ENCODE data around the gene FBP1.

FBP1 gene

GRCh38 chr9:94656200-94656599 lies 16.9 kb upstream of the FBP1 start:
- peak in 4 of 51 donors; percentile 7 to 20 (median 10) for DNase-seq

GRCh38 chr9:94655739-94656138 lies 16.4 kb upstream of the FBP1 start:
- DNase-seq, result no peak

GRCh38 chr9:94654165-94654894 lies 15.0 kb upstream of the FBP1 start:
- DNase-seq, result peak in 2 of 51 donors; percentile 2 to 30

GRCh38 chr9:94650949-94651348 lies 11.6 kb upstream of the FBP1 start:
- no peak for DNase-seq

- DNase-seq, result no peak
Measured at GRCh38 chr9:94649100-94649819, 9.9 kb upstream of the FBP1 start.

GRCh38 chr9:94648185-94648584 lies 8.9 kb upstream of the FBP1 start:
- DNase-seq, result no peak

- no peak for DNase-seq
Measured at GRCh38 chr9:94645901-94646300, 6.6 kb upstream of the FBP1 start.

GRCh38 chr9:94644543-94644942 lies 5.2 kb upstream of the FBP1 start:
- no peak for DNase-seq

GRCh38 chr9:94643741-94644140 lies 4.4 kb upstream of the FBP1 start:
- DNase-seq, result no peak

GRCh38 chr9:94643176-94643575 lies 3.9 kb upstream of the FBP1 start:
- no peak for DNase-seq

GRCh38 chr9:94642501-94642900 lies 3.2 kb upstream of the FBP1 start:
- DNase-seq, result no peak

GRCh38 chr9:94639999-94640376 lies 670 bp upstream of the FBP1 start:
- no peak for DNase-seq

GRCh38 chr9:94638335-94639060 lies 820 bp downstream of the FBP1 start:
- no peak for DNase-seq

GRCh38 chr9:94632737-94633136 lies 6.6 kb downstream of the FBP1 start:
- no peak for DNase-seq

- no peak for DNase-seq
Measured at GRCh38 chr9:94631599-94631998, 7.7 kb downstream of the FBP1 start.

- DNase-seq, result no peak
Measured at GRCh38 chr9:94630833-94631232, 8.5 kb downstream of the FBP1 start.

GRCh38 chr9:94630281-94630680 lies 9.0 kb downstream of the FBP1 start:
- no peak for DNase-seq

GRCh38 chr9:94627287-94627686 lies 12.0 kb downstream of the FBP1 start:
- no peak for DNase-seq

GRCh38 chr9:94625835-94626234 lies 13.5 kb downstream of the FBP1 start:
- DNase-seq, result no peak

GRCh38 chr9:94624629-94625028 lies 14.7 kb downstream of the FBP1 start:
- no peak for DNase-seq

- DNase-seq, result peak in 1 of 51 donors; percentile 6
Measured at GRCh38 chr9:94623253-94623652, 16.1 kb downstream of the FBP1 start.

- no peak for DNase-seq
Measured at GRCh38 chr9:94622087-94622800, 17.1 kb downstream of the FBP1 start.

All from hypothalamus (tissue), 51 donors.